WI38 (cell line): ENCODE data around the gene STARD4.

Experiments used
- H3K4me3 ChIP-seq: 2 replicates; pipeline ENCODE4 v1.5.1; 2011; ENCODE audit warnings: low read depth, mild to moderate bottlenecking, control low read depth, low read length
- CTCF ChIP-seq: IDR thresholded peaks from 2 replicates; pipeline ENCODE4 v1.5.1; 2012; ENCODE audit warnings: low read depth, mild to moderate bottlenecking, control low read depth, low read length

STARD4 gene

DNA sequence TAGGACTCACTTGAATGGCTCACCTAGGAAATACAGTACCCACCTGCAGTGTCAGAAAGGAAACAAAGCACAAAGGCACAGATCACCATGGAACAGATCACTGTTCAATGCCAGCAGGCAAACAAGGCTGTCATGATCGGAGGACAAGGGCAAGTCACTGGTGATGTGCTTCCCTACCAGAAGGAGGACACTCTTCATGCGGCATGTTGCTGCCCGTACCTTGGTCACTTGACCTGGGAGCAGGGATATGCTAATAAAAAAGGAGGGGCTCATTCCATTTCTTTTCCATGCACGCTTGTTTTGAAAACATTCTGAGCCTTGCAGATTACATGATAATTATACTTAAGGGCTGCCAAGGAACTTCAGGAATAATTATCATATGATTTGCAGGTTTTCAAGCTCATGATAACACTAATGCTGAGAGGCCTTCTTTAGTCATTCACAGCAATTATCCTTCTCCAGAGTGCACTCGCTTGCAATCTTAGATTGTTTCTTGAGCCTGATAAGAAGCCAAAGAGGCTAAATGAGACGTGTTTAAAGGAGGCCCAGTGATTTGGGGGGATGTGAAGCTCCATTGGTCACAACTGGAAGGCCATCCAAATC lies 36.1 kb upstream of the STARD4 start:
- H3K4me3 ChIP-seq: no peak overlapping the region
- TF ChIP-seq CTCF: no peak

GRCh38 chr5:111545031-111545430 lies 32.7 kb upstream of the STARD4 start:
- no peak overlapping the region for H3K4me3 ChIP-seq
- no peak for TF ChIP-seq CTCF

DNA sequence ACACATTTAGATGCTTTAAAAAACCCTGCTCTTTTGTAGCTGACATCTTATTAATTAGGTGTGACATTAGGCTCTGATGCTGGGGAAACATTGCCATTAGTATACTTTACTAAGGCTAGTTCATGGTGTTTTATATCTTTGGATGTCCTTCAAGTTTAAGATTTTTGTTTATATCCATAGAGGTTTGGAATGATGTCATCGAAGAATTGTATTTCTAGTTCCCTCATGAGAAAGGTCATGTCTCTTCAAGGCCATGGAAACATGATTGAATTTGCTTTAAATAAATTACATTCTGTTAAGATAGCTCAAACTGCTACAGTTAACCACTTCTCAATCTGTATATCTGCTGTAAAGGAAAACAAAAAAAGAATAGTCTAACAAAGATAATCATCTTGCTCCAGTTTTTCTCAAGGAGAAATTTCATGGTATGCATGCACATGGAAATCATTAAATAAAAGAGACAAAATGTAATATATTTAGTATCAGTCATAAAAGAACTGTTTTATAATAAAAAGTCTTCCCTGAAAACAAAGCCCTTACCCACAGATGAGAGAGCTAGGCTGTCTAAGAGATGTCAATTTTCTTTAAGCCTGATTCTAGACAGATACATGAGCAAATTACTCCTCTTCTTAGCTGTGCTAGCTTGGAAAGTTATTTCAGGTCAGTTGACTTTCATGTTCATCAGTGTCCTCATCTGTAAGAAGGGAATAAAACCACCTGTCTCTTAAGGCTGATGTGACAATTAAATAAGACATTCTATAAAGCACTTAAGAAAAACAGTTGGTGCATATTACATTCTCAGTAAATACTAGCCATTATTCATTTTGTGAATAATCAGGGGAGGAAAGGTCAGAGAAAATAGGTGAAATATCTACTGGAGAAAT lies 25.0 kb upstream of the STARD4 start:
- no peak overlapping the region for H3K4me3 ChIP-seq
- no peak for TF ChIP-seq CTCF

DNA sequence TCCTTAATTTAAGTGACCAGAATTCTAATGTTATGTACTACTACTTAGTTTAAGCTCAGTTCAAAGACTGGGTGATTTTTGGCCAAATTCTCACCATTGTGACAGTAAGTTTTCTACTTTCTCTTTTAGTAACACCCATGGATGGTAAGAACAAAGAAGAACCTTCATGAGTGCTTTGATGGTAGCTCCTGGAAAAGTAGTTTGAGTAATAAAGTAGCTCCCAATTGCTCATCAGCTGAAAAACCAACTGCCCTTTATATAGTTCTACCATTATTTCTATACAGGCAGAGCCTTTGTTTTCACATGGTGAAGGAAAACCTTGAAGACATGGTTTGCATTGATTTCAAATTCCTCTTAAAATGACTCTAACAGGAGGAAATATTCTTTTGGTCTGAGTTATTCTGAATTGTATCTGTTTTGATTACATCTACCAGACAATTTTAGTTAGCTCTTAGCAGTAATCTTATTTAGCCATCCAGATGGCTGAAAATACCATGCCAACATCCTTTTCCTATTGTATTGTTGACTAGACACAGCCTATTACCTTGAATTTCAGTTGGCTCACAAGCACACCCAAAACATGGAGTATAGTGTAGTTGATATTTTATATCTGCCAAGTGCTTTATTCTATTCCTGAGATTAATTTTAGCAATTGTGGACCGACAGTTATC lies 23.7 kb upstream of the STARD4 start:
- no peak for TF ChIP-seq CTCF

GRCh38 chr5:111532886-111533582 lies 20.7 kb upstream of the STARD4 start:
- no peak overlapping the region for H3K4me3 ChIP-seq
- no peak for TF ChIP-seq CTCF

More for the DNA sequence above, 23.7 kb upstream of the STARD4 start:
- no peak overlapping the region for H3K4me3 ChIP-seq

GRCh38 chr5:111530298-111530740 lies 18.0 kb upstream of the STARD4 start:
- H3K4me3 ChIP-seq: no peak overlapping the region
- TF ChIP-seq CTCF: no peak
